GM12891 (cell line): Measurements from ENCODE around the gene FSTL4.

Experiments
- POLR2A ChIP-seq: IDR thresholded peaks from 2 replicates; pipeline ENCODE4 v1.6.1; 2011; ENCODE audit warnings: low read depth, low read length, control low read depth
- POLR2AphosphoS5 ChIP-seq: IDR thresholded peaks from 2 replicates; pipeline ENCODE4 v1.6.1; 2011; ENCODE audit warnings: low read depth, low read length, control low read depth
- POU2F2 ChIP-seq: IDR thresholded peaks from 2 replicates; pipeline ENCODE4 v1.6.1; 2011; ENCODE audit warnings: low read depth, mild to moderate bottlenecking, control low read depth, low read length, moderate library complexity
- SPI1 ChIP-seq: IDR thresholded peaks from 2 replicates; pipeline ENCODE4 v1.6.1; 2011; ENCODE audit warnings: low read depth, low read length, control low read depth
- TAF1 ChIP-seq: IDR thresholded peaks from 2 replicates; pipeline ENCODE4 v1.6.1; 2011; ENCODE audit warnings: low read depth, low read length, control low read depth

DNA sequence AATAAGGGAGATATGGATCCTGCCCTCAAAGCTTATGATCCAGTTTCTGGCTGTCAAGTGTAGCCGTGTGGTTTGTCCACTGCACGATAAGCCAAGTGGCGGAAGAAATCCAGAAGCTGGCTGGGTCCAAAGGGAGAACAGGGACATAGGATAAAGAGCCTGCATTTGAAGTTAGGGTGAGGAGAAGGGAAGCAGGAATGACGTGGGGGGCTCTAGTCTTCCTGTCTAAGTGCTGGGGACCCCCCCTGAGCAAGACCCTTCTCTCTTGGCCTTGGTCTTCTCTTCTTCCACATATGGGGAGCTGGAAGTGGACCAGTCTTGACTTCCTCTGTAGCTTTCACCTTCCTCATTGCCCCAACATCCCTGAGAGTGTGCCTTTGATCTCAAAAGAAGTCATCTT, 186.6 kb downstream of the FSTL4 start:
- no peak for TF ChIP-seq SPI1
- TF ChIP-seq POLR2A, result no peak
- no peak for TF ChIP-seq POLR2AphosphoS5
- TF ChIP-seq TAF1, result no peak
- no peak for TF ChIP-seq POU2F2
